B cell (primary cell): ENCODE measurements around the gene PRUNE1.

Source experiments
- EZH2 ChIP-seq: IDR thresholded peaks from 2 replicates; pipeline ENCODE4 v1.6.1; 2012; ENCODE audit warnings: borderline replicate concordance, low read depth, mild to moderate bottlenecking, moderate library complexity, low read length; ENCODE audit not compliant: insufficient read depth, poor library complexity, severe bottlenecking
- TF ChIP-seq, protein P1 (sequence below): fragments of 200-600 bp; IDR thresholded peaks from one replicate; pipeline ENCODE4 v1.8.0; 2022; ENCODE audit warnings: antibody characterized with exemption, mild to moderate bottlenecking

DNA sequence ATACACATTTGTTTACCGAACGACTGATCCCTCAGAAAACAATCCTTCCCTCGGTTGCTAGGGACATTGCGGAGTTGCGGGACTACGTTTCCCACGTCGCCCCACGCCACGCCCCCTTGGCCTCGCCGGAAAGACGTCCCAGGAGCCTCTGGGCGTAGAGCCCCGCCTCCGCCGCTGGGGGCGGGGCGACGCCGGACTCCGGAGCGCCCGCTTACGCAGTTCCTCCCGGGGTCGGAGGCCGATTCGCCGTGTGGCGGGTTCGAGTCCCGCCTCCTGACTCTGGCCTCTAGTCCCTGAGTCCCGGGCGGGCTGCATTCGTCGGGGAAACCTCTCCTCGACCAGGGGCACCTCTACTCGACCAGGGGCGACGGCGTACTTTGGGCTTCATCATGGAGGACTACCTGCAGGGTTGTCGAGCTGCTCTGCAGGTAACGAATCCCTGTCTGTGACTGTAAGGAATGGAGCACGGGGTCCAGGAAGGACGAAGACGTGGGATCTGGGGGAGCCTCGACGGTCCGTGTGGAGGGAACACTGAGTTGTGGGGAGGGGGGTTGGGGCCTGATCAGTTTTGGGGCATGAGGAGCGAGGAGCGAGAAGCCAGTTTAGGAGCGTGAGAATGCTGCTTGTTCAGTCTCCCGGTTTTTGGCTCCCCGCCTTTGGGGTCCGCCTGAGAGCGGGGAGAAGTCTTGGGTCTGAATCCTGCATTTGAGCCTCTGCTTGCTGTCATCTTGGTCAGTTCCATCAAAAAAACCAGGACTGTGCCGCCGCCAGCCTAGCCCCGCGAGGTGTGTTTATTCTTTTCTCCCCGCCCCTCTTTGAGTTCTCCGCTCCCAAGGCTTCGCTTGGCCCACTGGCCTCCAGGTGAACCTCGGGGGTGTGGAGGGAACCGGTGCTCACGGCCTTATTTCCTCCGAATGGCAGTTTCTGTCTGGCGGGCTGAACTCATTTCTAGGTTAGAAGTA is at the start of gene PRUNE1:
- TF ChIP-seq, protein P1, sequence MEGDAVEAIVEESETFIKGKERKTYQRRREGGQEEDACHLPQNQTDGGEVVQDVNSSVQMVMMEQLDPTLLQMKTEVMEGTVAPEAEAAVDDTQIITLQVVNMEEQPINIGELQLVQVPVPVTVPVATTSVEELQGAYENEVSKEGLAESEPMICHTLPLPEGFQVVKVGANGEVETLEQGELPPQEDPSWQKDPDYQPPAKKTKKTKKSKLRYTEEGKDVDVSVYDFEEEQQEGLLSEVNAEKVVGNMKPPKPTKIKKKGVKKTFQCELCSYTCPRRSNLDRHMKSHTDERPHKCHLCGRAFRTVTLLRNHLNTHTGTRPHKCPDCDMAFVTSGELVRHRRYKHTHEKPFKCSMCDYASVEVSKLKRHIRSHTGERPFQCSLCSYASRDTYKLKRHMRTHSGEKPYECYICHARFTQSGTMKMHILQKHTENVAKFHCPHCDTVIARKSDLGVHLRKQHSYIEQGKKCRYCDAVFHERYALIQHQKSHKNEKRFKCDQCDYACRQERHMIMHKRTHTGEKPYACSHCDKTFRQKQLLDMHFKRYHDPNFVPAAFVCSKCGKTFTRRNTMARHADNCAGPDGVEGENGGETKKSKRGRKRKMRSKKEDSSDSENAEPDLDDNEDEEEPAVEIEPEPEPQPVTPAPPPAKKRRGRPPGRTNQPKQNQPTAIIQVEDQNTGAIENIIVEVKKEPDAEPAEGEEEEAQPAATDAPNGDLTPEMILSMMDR, result no peak
- no peak for TF ChIP-seq EZH2
